Activated T-helper 2 cell treated with anti-CD3 and anti-CD28 coated beads, Interferon-gamma antibody, Interleukin-2, Interleukin-4, amounts not matched to agents 10 μg/mL and 5 μg/mL and 100 μg/mL, durations not matched to agents 14 hours and 24 hours and 36 hours (primary cell): Measurements from ENCODE around the gene PIK3C2G. TPM values are rescaled to one million over a fixed set of nuclear protein-coding genes. Genes with fewer than 3 reads are reported as not detected.
"Not testable (repeated sequence)": the region's sequence is repeated elsewhere in the genome, so short reads cannot be mapped to it uniquely, and the experiment has no call there.

ENCODE experiments used
- DNase-seq: peaks from one replicate; pipeline ENCODE4 v3.0.0; 2021; ENCODE audit warnings: low spot score
- H3K27ac Mint-ChIP-seq: one replicate; pipeline ENCODE4 v1.8.0; 2021; ENCODE audit warnings: mixed read lengths
- H3K27me3 Mint-ChIP-seq: one replicate; pipeline ENCODE4 v1.8.0; 2021; ENCODE audit warnings: low read depth, mixed read lengths
- H3K36me3 Mint-ChIP-seq: one replicate; pipeline ENCODE4 v1.8.0; 2021; ENCODE audit warnings: low read depth, mixed read lengths
- H3K4me1 Mint-ChIP-seq: one replicate; pipeline ENCODE4 v1.8.0; 2021; ENCODE audit warnings: low read depth, mixed read lengths
- H3K4me3 Mint-ChIP-seq: one replicate; pipeline ENCODE4 v1.8.0; 2021; ENCODE audit warnings: low read depth, mild to moderate bottlenecking, moderate library complexity, mixed read lengths
- H3K9me3 Mint-ChIP-seq: one replicate; pipeline ENCODE4 v1.8.0; 2021; ENCODE audit warnings: mixed read lengths
- intact Hi-C: fragments of 100-400 bp; cut with micrococcal nuclease; formaldehyde crosslinking; loops from one replicate; pipeline ENCODE4 v1.15.1; 2023
- total RNA-seq: library from RNA; stranded (reverse); gene quantifications from 2 replicates; pipeline ENCODE4 v1.2.3, GENCODE V29; 2022

PIK3C2G gene
- total RNA-seq, 1 donor from 2014 or later = not detected

- H3K4me1 Mint-ChIP-seq = no peaks in the 10 kb centered on the region
- H3K27ac Mint-ChIP-seq = no peak overlapping the region
- intact Hi-C loops = no loop called here
- H3K4me3 Mint-ChIP-seq = no peak overlapping the region
- no peaks in the 10 kb centered on the region for H3K36me3 Mint-ChIP-seq
- peaks cover 22% of the 10 kb centered on the region for H3K9me3 Mint-ChIP-seq
- DNase-seq = no peak
- no peaks in the 10 kb centered on the region for H3K27me3 Mint-ChIP-seq
Observed at GRCh38 chr12:18676996-18677588, 415.8 kb downstream of the PIK3C2G start.

- H3K4me3 Mint-ChIP-seq = no peak overlapping the region
- intact Hi-C loops = no loop called here
- H3K36me3 Mint-ChIP-seq = no peaks in the 10 kb centered on the region
- peaks cover 15% of the 10 kb centered on the region for H3K9me3 Mint-ChIP-seq
- H3K27ac Mint-ChIP-seq = no peak overlapping the region
- DNase-seq = no peak
- no peaks in the 10 kb centered on the region for H3K27me3 Mint-ChIP-seq
- H3K4me1 Mint-ChIP-seq = no peaks in the 10 kb centered on the region
Observed at GRCh38 chr12:18681818-18682217, 420.5 kb downstream of the PIK3C2G start.

GRCh38 chr12:18683327-18684013 is 422.2 kb downstream of the PIK3C2G start:
- Mint-ChIP-seq H3K4me1 (no peaks in the 10 kb centered on the region), H3K27ac (no peak overlapping the region), H3K36me3 (no peaks in the 10 kb centered on the region), H3K27me3 (no peaks in the 10 kb centered on the region), H3K9me3 (peaks cover 12% of the 10 kb centered on the region), H3K4me3 (no peak overlapping the region)
- DNase-seq = no peak
- intact Hi-C loops = no loop called here

GRCh38 chr12:18684430-18684829 is 423.1 kb downstream of the PIK3C2G start:
- no peak overlapping the region for H3K27ac Mint-ChIP-seq
- H3K4me3 Mint-ChIP-seq = no peak overlapping the region
- no peaks in the 10 kb centered on the region for H3K4me1 Mint-ChIP-seq
- no peaks in the 10 kb centered on the region for H3K36me3 Mint-ChIP-seq
- no peaks in the 10 kb centered on the region for H3K27me3 Mint-ChIP-seq
- no peak for DNase-seq
- H3K9me3 Mint-ChIP-seq = peaks cover 11% of the 10 kb centered on the region
- intact Hi-C loops = no loop called here

GRCh38 chr12:18689771-18690170 is 428.5 kb downstream of the PIK3C2G start:
- Mint-ChIP-seq H3K4me1 (no peaks in the 10 kb centered on the region), H3K4me3 (no peak overlapping the region), H3K9me3 (peaks cover 31% of the 10 kb centered on the region), H3K36me3 (no peaks in the 10 kb centered on the region), H3K27ac (no peak overlapping the region), H3K27me3 (no peaks in the 10 kb centered on the region)
- intact Hi-C loops = no loop called here
- DNase-seq = no peak

- H3K27me3 Mint-ChIP-seq = no peaks in the 10 kb centered on the region
- intact Hi-C loops = no loop called here
- no peak overlapping the region for H3K4me3 Mint-ChIP-seq
- DNase-seq = no peak
- H3K36me3 Mint-ChIP-seq = no peaks in the 10 kb centered on the region
- no peak overlapping the region for H3K27ac Mint-ChIP-seq
- H3K9me3 Mint-ChIP-seq = peaks cover 32% of the 10 kb centered on the region
- no peaks in the 10 kb centered on the region for H3K4me1 Mint-ChIP-seq
Observed at GRCh38 chr12:18690653-18691052, 429.3 kb downstream of the PIK3C2G start.

- not testable (repeated sequence) for H3K36me3 Mint-ChIP-seq
Observed at GRCh38 chr12:18693986-18694385, 432.7 kb downstream of the PIK3C2G start.

GRCh38 chr12:18696971-18697602 is 435.8 kb downstream of the PIK3C2G start:
- no peak for DNase-seq
- Mint-ChIP-seq H3K27ac (no peak overlapping the region), H3K4me3 (no peak overlapping the region), H3K27me3 (no peaks in the 10 kb centered on the region), H3K9me3 (peaks cover 22% of the 10 kb centered on the region), H3K4me1 (no peaks in the 10 kb centered on the region), H3K36me3 (no peaks in the 10 kb centered on the region)
- intact Hi-C loops = no loop called here

More at GRCh38 chr12:18693986-18694385, 432.7 kb downstream of the PIK3C2G start:
- DNase-seq, H3K4me1 Mint-ChIP-seq, H3K27me3 Mint-ChIP-seq, H3K27ac Mint-ChIP-seq, H3K4me3 Mint-ChIP-seq, intact Hi-C loops: not testable (repeated sequence)
- peaks cover 33% of the 10 kb centered on the region for H3K9me3 Mint-ChIP-seq

Other genes with a start within 250 kb of the PIK3C2G start
- not detected in 2 replicates for gene RERGL, start 171.3 kb upstream of the PIK3C2G start, total RNA-seq